Astrocyte of the spinal cord (primary cell): Measurements from ENCODE around the gene SLIT3.

Source experiments
- DNase-seq: peaks from one replicate; pipeline ENCODE4 v3.0.0; 2011; ENCODE audit warnings: low read depth, low spot score
- H3K4me3 ChIP-seq: 2 replicates; pipeline ENCODE4 v1.5.1; 2011; ENCODE audit warnings: low read depth, mild to moderate bottlenecking, low read length, moderate library complexity
- CTCF ChIP-seq: IDR thresholded peaks from 2 replicates; pipeline ENCODE4 v1.5.1; 2012; ENCODE audit warnings: low read depth, mild to moderate bottlenecking, low read length, inconsistent platforms
- in situ Hi-C: cut with HindIII; loops from 2 replicates; pipeline ENCODE4 v1.10.0; 2017; ENCODE audit warnings: low sequenced_read_pairs

Gene SLIT3

GRCh38 chr5:168887931-168888330, 413.0 kb downstream of the SLIT3 start:
- no peak for DNase-seq
- no peak overlapping the region for H3K4me3 ChIP-seq
- TF ChIP-seq CTCF, result no peak
- in situ Hi-C loops, result no loop called here

GRCh38 chr5:168886157-168886556, 414.8 kb downstream of the SLIT3 start:
- in situ Hi-C loops, result no loop called here
- no peak for TF ChIP-seq CTCF
- H3K4me3 ChIP-seq, result no peak overlapping the region
- DNase-seq, result no peak

- no peak for DNase-seq
- no peak overlapping the region for H3K4me3 ChIP-seq
- TF ChIP-seq CTCF, result no peak
- in situ Hi-C loops, result no loop called here
Measured at GRCh38 chr5:168885324-168886120, 415.4 kb downstream of the SLIT3 start.

GRCh38 chr5:168883991-168884390, 416.9 kb downstream of the SLIT3 start:
- no peak for DNase-seq
- no peak overlapping the region for H3K4me3 ChIP-seq
- in situ Hi-C loops, result no loop called here

GRCh38 chr5:168883281-168883741, 417.6 kb downstream of the SLIT3 start:
- no peak for TF ChIP-seq CTCF
- in situ Hi-C loops, result no loop called here
- DNase-seq, result no peak
- no peak overlapping the region for H3K4me3 ChIP-seq

More at GRCh38 chr5:168883991-168884390, 416.9 kb downstream of the SLIT3 start:
- TF ChIP-seq CTCF, result no peak

GRCh38 chr5:168882283-168882682, 418.7 kb downstream of the SLIT3 start:
- TF ChIP-seq CTCF, result no peak
- no peak overlapping the region for H3K4me3 ChIP-seq
- no peak for DNase-seq
- in situ Hi-C loops, result no loop called here
